ENCODE measurements around the gene C20orf202. TPM values are rescaled to one million over a fixed set of nuclear protein-coding genes. Genes with fewer than 3 reads are reported as not detected.

The C20orf202 gene
- total and polyA plus RNA-seq, 9 of the 15 experiments (the other 6 are each of a cell fraction or from before 2014, with no cell fraction given): 0.03 to 0.24 (median 0.15) TPM; not detected in 4

GRCh38 chr20:1187605-1188171, 15.6 kb upstream of the C20orf202 start (continued):
- TF ChIP-seq PRDM10 (IDR thresholded peaks at IDR 0.05; ENCODE audit: partially characterized antibody) (peak; percentile 79), HLTF (IDR thresholded peaks at IDR 0.05) (peak; percentile 100), AFF4 (CRISPR knock-in tag; IDR thresholded peaks at IDR 0.05) (no peak), EHMT2 (IDR thresholded peaks at IDR 0.05) (peak; percentile 89), ZNF398 (CRISPR knock-in tag; IDR thresholded peaks at IDR 0.05) (no peak), TCF15 (CRISPR knock-in tag; IDR thresholded peaks at IDR 0.05) (no peak), RNF2 (IDR thresholded peaks at IDR 0.05) (no peak; the same call in 1 of the 2 replicates), GTF3C2 (IDR thresholded peaks at IDR 0.05; ENCODE audit: borderline replicate concordance, extremely low read depth, insufficient read length) (no peak), THRA (IDR thresholded peaks at IDR 0.05) (no peak), ETV5 (CRISPR knock-in tag; IDR thresholded peaks at IDR 0.05; ENCODE audit: low read depth) (peak; percentile 63)
